Measurements from ENCODE around the gene ADRM1. TPM values are rescaled to one million over a fixed set of nuclear protein-coding genes. Genes with fewer than 3 reads are reported as not detected.

ADRM1 gene
- total RNA-seq, 1 experiment from 2014 or later = 53.5 TPM

GRCh38 chr20:62329389-62330377 lies 26.9 kb downstream of the ADRM1 start:
- no peak overlapping the region for H2AFZ ChIP-seq (ENCODE audit: low read length)
- DNase-seq = no peak
- H4K20me1 ChIP-seq (ENCODE audit: insufficient read depth, low read depth, low read length) = no peaks in the 10 kb centered on the region
- H3K36me3 ChIP-seq (ENCODE audit: insufficient read depth, low read length) = no peaks in the 10 kb centered on the region
- H3K4me1 ChIP-seq (ENCODE audit: low read length) = peaks cover 6% of the 10 kb centered on the region
- no peaks in the 10 kb centered on the region for H3K9me2 ChIP-seq (replicated peaks; ENCODE audit: insufficient read depth, low read length)
- H3K9ac ChIP-seq (ENCODE audit: low read length) = no peak overlapping the region
- H3K79me2 ChIP-seq (ENCODE audit: low read length) = no peaks in the 10 kb centered on the region
- no peaks in the 10 kb centered on the region for H3K27me3 ChIP-seq (ENCODE audit: low read length)
- no peak overlapping the region for H3K4me2 ChIP-seq (ENCODE audit: low read depth, low read length, poor library complexity, severe bottlenecking)
- no peak overlapping the region for H3K27ac ChIP-seq (ENCODE audit: low read length)
- H3K4me3 ChIP-seq (ENCODE audit: low read length) = no peak overlapping the region
- no peaks in the 10 kb centered on the region for H3K9me3 ChIP-seq (ENCODE audit: low read length)

- no peak overlapping the region for H3K4me3 ChIP-seq (ENCODE audit: low read length)
- H3K27me3 ChIP-seq (ENCODE audit: low read length) = no peaks in the 10 kb centered on the region
- no peaks in the 10 kb centered on the region for H3K79me2 ChIP-seq (ENCODE audit: low read length)
- no peaks in the 10 kb centered on the region for H3K9me2 ChIP-seq (replicated peaks; ENCODE audit: insufficient read depth, low read length)
- no peak overlapping the region for H3K9ac ChIP-seq (ENCODE audit: low read length)
- H3K36me3 ChIP-seq (ENCODE audit: insufficient read depth, low read length) = no peaks in the 10 kb centered on the region
- no peaks in the 10 kb centered on the region for H3K9me3 ChIP-seq (ENCODE audit: low read length)
- no peak overlapping the region for H3K4me2 ChIP-seq (ENCODE audit: low read depth, low read length, poor library complexity, severe bottlenecking)
- H3K27ac ChIP-seq (ENCODE audit: low read length) = no peak overlapping the region
- no peak for DNase-seq
- peaks cover 6% of the 10 kb centered on the region for H3K4me1 ChIP-seq (ENCODE audit: low read length)
- H2AFZ ChIP-seq (ENCODE audit: low read length) = no peak overlapping the region
- H4K20me1 ChIP-seq (ENCODE audit: insufficient read depth, low read depth, low read length) = no peaks in the 10 kb centered on the region
These were observed 27.9 kb downstream of the ADRM1 start for GRCh38 chr20:62330576-62331317.

GRCh38 chr20:62331347-62331746 lies 28.6 kb downstream of the ADRM1 start:
- no peaks in the 10 kb centered on the region for H3K36me3 ChIP-seq (ENCODE audit: insufficient read depth, low read length)

GRCh38 chr20:62332421-62332820 lies 29.6 kb downstream of the ADRM1 start:
- Histone ChIP-seq H3K4me3 (ENCODE audit: low read length) (no peak overlapping the region), H3K27ac (ENCODE audit: low read length) (no peak overlapping the region), H3K27me3 (ENCODE audit: low read length) (no peaks in the 10 kb centered on the region), H3K36me3 (ENCODE audit: insufficient read depth, low read length) (no peaks in the 10 kb centered on the region), H4K20me1 (ENCODE audit: insufficient read depth, low read depth, low read length) (peaks cover 5% of the 10 kb centered on the region; the same call in 1 of the 2 replicates), H3K79me2 (ENCODE audit: low read length) (no peaks in the 10 kb centered on the region), H3K9me2 (replicated peaks; ENCODE audit: insufficient read depth, low read length) (no peaks in the 10 kb centered on the region), H3K4me2 (ENCODE audit: low read depth, low read length, poor library complexity, severe bottlenecking) (no peak overlapping the region), H3K9me3 (ENCODE audit: low read length) (no peaks in the 10 kb centered on the region), H2AFZ (ENCODE audit: low read length) (no peak overlapping the region), H3K9ac (ENCODE audit: low read length) (no peak overlapping the region), H3K4me1 (ENCODE audit: low read length) (peaks cover under 1% of the 10 kb centered on the region; the same call in 1 of the 2 replicates)
- no peak for DNase-seq

More at GRCh38 chr20:62331347-62331746, 28.6 kb downstream of the ADRM1 start:
- no peak for DNase-seq
- no peak overlapping the region for H3K27ac ChIP-seq (ENCODE audit: low read length)
- H3K9me3 ChIP-seq (ENCODE audit: low read length) = no peaks in the 10 kb centered on the region
- H3K4me2 ChIP-seq (ENCODE audit: low read depth, low read length, poor library complexity, severe bottlenecking) = no peak overlapping the region
- H2AFZ ChIP-seq (ENCODE audit: low read length) = no peak overlapping the region
- H4K20me1 ChIP-seq (ENCODE audit: insufficient read depth, low read depth, low read length) = peaks cover 5% of the 10 kb centered on the region; the same call in 1 of the 2 replicates
- H3K4me1 ChIP-seq (ENCODE audit: low read length) = peaks cover 3% of the 10 kb centered on the region
- no peaks in the 10 kb centered on the region for H3K79me2 ChIP-seq (ENCODE audit: low read length)
- no peak overlapping the region for H3K4me3 ChIP-seq (ENCODE audit: low read length)
- no peaks in the 10 kb centered on the region for H3K27me3 ChIP-seq (ENCODE audit: low read length)
- H3K9me2 ChIP-seq (replicated peaks; ENCODE audit: insufficient read depth, low read length) = no peaks in the 10 kb centered on the region
- H3K9ac ChIP-seq (ENCODE audit: low read length) = no peak overlapping the region

GRCh38 chr20:62332989-62333819 lies 30.4 kb downstream of the ADRM1 start:
- Histone ChIP-seq H3K4me1 (ENCODE audit: low read length) (peaks cover 7% of the 10 kb centered on the region), H3K4me3 (ENCODE audit: low read length) (no peak overlapping the region), H3K27ac (ENCODE audit: low read length) (no peak overlapping the region), H3K4me2 (ENCODE audit: low read depth, low read length, poor library complexity, severe bottlenecking) (no peak overlapping the region), H2AFZ (ENCODE audit: low read length) (no peak overlapping the region), H3K9me2 (replicated peaks; ENCODE audit: insufficient read depth, low read length) (no peaks in the 10 kb centered on the region), H3K9ac (ENCODE audit: low read length) (no peak overlapping the region), H3K27me3 (ENCODE audit: low read length) (no peaks in the 10 kb centered on the region), H3K36me3 (ENCODE audit: insufficient read depth, low read length) (no peaks in the 10 kb centered on the region), H4K20me1 (ENCODE audit: insufficient read depth, low read depth, low read length) (peaks cover 5% of the 10 kb centered on the region; the same call in 1 of the 2 replicates), H3K79me2 (ENCODE audit: low read length) (no peaks in the 10 kb centered on the region), H3K9me3 (ENCODE audit: low read length) (no peaks in the 10 kb centered on the region)
- DNase-seq = no peak

- no peaks in the 10 kb centered on the region for H3K27me3 ChIP-seq (ENCODE audit: low read length)
- H3K9ac ChIP-seq (ENCODE audit: low read length) = no peak overlapping the region
- H3K79me2 ChIP-seq (ENCODE audit: low read length) = no peaks in the 10 kb centered on the region
- no peaks in the 10 kb centered on the region for H3K36me3 ChIP-seq (ENCODE audit: insufficient read depth, low read length)
- no peak for DNase-seq
- H3K4me2 ChIP-seq (ENCODE audit: low read depth, low read length, poor library complexity, severe bottlenecking) = no peak overlapping the region
- no peaks in the 10 kb centered on the region for H3K9me3 ChIP-seq (ENCODE audit: low read length)
- H4K20me1 ChIP-seq (ENCODE audit: insufficient read depth, low read depth, low read length) = peaks cover 5% of the 10 kb centered on the region; the same call in 1 of the 2 replicates
- no peak overlapping the region for H2AFZ ChIP-seq (ENCODE audit: low read length)
- peaks cover 12% of the 10 kb centered on the region for H3K4me1 ChIP-seq (ENCODE audit: low read length)
- no peaks in the 10 kb centered on the region for H3K9me2 ChIP-seq (replicated peaks; ENCODE audit: insufficient read depth, low read length)
- H3K27ac ChIP-seq (ENCODE audit: low read length) = no peak overlapping the region
- no peak overlapping the region for H3K4me3 ChIP-seq (ENCODE audit: low read length)
These were observed 31.2 kb downstream of the ADRM1 start for GRCh38 chr20:62333820-62334595.

GRCh38 chr20:62334881-62335280 lies 32.1 kb downstream of the ADRM1 start:
- no peaks in the 10 kb centered on the region for H3K9me3 ChIP-seq (ENCODE audit: low read length)
- peaks cover 21% of the 10 kb centered on the region for H3K4me1 ChIP-seq (ENCODE audit: low read length)
- no peaks in the 10 kb centered on the region for H3K27me3 ChIP-seq (ENCODE audit: low read length)
- no peak overlapping the region for H3K27ac ChIP-seq (ENCODE audit: low read length)
- no peaks in the 10 kb centered on the region for H3K36me3 ChIP-seq (ENCODE audit: insufficient read depth, low read length)
- H3K9me2 ChIP-seq (replicated peaks; ENCODE audit: insufficient read depth, low read length) = no peaks in the 10 kb centered on the region
- peaks cover 5% of the 10 kb centered on the region; the same call in 1 of the 2 replicates for H4K20me1 ChIP-seq (ENCODE audit: insufficient read depth, low read depth, low read length)
- no peak overlapping the region for H3K4me2 ChIP-seq (ENCODE audit: low read depth, low read length, poor library complexity, severe bottlenecking)
- no peak overlapping the region for H2AFZ ChIP-seq (ENCODE audit: low read length)
- no peak overlapping the region for H3K4me3 ChIP-seq (ENCODE audit: low read length)
- H3K79me2 ChIP-seq (ENCODE audit: low read length) = no peaks in the 10 kb centered on the region
- no peak for DNase-seq
- H3K9ac ChIP-seq (ENCODE audit: low read length) = no peak overlapping the region
